GM18868 (cell line): ENCODE measurements around the gene IKBKE.

ENCODE experiments used
- ATAC-seq: cut with Tn5 transposase; IDR thresholded peaks from one replicate; pipeline ENCODE4 v1.9.1; 2021; ENCODE audit warnings: mild to moderate bottlenecking, moderate library complexity; ENCODE audit not compliant: unreplicated experiment

Gene IKBKE

GRCh38 chr1:206469933-206470691 is at the start of gene IKBKE:
TSS of gene IKBKE (plus strand) at chr1:206470476. CDS start at chr1:206473228, 2,752 bp downstream.
- peak; percentile 56 for ATAC-seq

GRCh38 chr1:206421616-206422340 is 48.5 kb upstream of the IKBKE start:
- no peak for ATAC-seq

GRCh38 chr1:206422525-206422924 is 47.8 kb upstream of the IKBKE start:
- no peak for ATAC-seq

GRCh38 chr1:206427291-206427690 is 43.0 kb upstream of the IKBKE start:
- ATAC-seq = no peak

- no peak for ATAC-seq
Measured at GRCh38 chr1:206429421-206429820, 40.9 kb upstream of the IKBKE start.

GRCh38 chr1:206430031-206430983 is 40.0 kb upstream of the IKBKE start:
- ATAC-seq = peak; percentile 100

- no peak for ATAC-seq
Measured at GRCh38 chr1:206435445-206435844, 34.8 kb upstream of the IKBKE start.

- no peak for ATAC-seq
Measured at GRCh38 chr1:206438554-206438953, 31.7 kb upstream of the IKBKE start.

- no peak for ATAC-seq
Measured at GRCh38 chr1:206439205-206439604, 31.1 kb upstream of the IKBKE start.

- ATAC-seq = no peak
Measured at GRCh38 chr1:206441336-206441967, 28.8 kb upstream of the IKBKE start.

GRCh38 chr1:206442101-206442500 is 28.2 kb upstream of the IKBKE start:
- ATAC-seq = no peak

GRCh38 chr1:206445116-206445515 is 25.2 kb upstream of the IKBKE start:
- ATAC-seq = no peak

- ATAC-seq = no peak
Measured at GRCh38 chr1:206445911-206446356, 24.3 kb upstream of the IKBKE start.

GRCh38 chr1:206446688-206447421 is 23.4 kb upstream of the IKBKE start:
- no peak for ATAC-seq

GRCh38 chr1:206447422-206447765 is 22.9 kb upstream of the IKBKE start:
- no peak for ATAC-seq

GRCh38 chr1:206447792-206448191 is 22.5 kb upstream of the IKBKE start:
- no peak for ATAC-seq

GRCh38 chr1:206448471-206448870 is 21.8 kb upstream of the IKBKE start:
- no peak for ATAC-seq

- ATAC-seq = no peak
Measured at GRCh38 chr1:206449565-206449964, 20.7 kb upstream of the IKBKE start.

GRCh38 chr1:206450281-206450680 is 20.0 kb upstream of the IKBKE start:
- ATAC-seq = no peak

GRCh38 chr1:206451134-206451686 is 19.1 kb upstream of the IKBKE start:
- ATAC-seq = no peak
